ENCODE results near the gene REEP6. TPM values are rescaled to one million over a fixed set of nuclear protein-coding genes. Genes with fewer than 3 reads are reported as not detected.
"Not testable (repeated sequence)": the region's sequence is repeated elsewhere in the genome, so short reads cannot be mapped to it uniquely, and the experiment has no call there.

The REEP6 gene
- total RNA-seq, 1 experiment from 2014 or later = 0.98 TPM

GRCh38 chr19:1489463-1490310 is 1.3 kb upstream of the REEP6 start:
- no peak for DNase-seq (ENCODE audit: low read depth)

GRCh38 chr19:1490311-1491113 is 469 bp upstream of the REEP6 start, which contains the start of gene PCSK4:
TSS of gene PCSK4 (minus strand) at chr19:1490350. CDS start at chr19:1490346, 4 bp downstream.
- DNase-seq (ENCODE audit: low read depth) = peak; percentile 95

DNA sequence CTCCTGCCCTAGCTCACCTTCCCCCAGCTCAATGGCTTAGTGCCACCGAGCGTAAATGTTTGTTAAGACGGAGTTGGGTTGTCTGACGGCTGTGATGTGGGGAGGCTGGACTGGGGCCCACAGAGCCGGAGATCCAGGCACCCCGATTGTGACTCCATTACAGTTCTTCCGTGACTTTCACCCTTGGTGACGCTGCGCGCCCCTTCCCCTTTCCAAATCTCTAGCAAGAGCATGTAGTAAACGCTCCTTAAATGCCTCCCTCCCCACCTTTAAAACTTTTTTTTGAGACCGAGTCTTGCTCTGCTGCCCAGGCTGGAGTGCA is 829 bp downstream of the REEP6 start:
- no peak for DNase-seq (ENCODE audit: low read depth)

DNA sequence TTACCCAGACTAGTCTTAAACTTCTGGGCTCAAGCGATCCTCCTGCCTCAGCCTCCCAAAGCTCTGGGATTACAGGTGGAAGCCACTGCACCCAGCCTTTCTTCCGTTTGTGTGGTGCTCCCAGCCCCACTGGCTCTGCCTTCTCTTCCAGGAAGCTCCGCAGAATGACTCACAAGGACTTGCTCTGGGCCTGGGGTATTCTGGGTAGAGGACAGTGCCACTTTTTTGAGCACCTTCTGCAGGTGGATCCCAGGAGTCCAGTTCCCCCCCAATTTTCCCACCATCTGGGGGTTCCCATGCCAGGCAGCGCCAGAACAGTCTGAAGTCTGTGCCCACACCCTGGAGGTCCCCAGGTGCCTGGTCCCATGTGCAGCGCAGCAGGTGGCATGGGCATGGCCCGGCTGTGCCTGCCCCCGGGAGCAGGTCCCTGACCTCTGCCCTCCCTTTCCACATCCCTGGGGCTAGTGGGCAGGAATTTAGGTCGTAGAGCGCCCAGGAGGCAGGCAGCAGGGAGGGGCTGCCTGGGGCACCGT is 1.6 kb downstream of the REEP6 start:
- DNase-seq (ENCODE audit: low read depth) = peak; percentile 50

GRCh38 chr19:1494115-1494815 is 3.3 kb downstream of the REEP6 start:
- DNase-seq (ENCODE audit: low read depth) = no peak

- DNase-seq (ENCODE audit: low read depth) = no peak
Measured at GRCh38 chr19:1495051-1495798, 4.2 kb downstream of the REEP6 start.

GRCh38 chr19:1495799-1496713 is 5.1 kb downstream of the REEP6 start:
- no peak for DNase-seq (ENCODE audit: low read depth)

DNA sequence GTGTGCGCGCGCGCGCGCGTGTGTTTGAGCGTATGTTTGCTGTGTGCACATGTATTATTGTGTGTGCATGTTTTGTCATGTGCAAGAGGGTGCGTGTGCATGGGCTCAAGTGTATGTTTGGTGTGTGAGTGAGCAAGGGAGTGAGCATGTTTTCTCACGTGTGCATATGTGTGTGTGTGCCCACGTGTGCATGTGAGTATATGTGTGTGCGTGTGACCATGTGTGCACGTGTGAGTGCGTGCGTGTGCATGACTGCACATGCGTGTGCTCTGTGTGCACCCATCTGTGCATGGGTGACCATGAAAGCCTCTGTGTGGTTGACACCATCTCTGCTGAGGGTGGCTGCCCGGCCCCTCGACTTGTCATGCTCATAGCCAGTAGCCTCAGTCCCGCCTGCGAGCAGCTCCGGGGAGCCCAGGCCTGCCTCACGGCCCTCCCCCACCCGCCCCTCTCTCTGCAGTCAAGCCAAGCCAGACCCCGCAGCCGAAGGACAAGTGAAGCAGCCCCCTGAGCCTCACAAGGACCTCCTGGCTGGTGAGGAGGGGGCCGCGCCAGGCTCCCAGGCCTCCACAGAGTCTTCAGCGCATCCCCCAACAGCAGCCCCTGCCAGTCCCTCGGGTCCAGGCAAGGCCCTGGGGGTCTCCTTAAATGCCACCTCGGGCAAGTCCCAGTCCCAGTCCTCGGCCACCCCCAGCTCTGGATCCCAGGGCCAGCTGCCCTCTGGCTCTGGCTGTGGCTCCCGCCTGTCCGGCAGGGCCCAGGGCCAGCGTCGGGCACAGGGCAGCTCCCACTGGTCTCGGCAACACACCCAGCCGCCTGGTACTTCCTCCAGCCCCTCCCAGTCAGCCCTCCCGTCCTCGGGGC is 6.0 kb downstream of the REEP6 start:
- DNase-seq (ENCODE audit: low read depth) = no peak

GRCh38 chr19:1497578-1498235 is 6.7 kb downstream of the REEP6 start:
- DNase-seq (ENCODE audit: low read depth) = no peak

DNA sequence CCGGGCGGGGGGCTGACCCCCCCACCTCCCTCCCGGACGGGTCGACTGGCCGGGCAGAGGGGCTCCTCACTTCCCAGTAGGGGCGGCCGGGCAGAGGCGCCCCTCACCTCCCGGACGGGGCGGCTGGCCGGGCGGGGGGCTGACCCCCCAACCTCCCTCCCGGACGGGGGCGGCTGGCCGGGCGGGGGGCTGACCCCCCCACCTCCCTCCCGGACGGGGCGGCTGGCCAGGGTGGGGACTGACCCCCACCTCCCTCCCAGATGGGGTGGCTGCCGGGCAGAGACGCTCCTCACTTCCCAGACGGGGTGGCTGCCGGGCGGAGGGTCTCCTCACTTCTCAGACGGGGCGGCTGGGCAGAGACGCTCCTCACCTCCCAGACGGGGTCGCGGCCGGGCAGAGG is 8.2 kb downstream of the REEP6 start:
- DNase-seq (ENCODE audit: low read depth) = not testable (repeated sequence)

- DNase-seq (ENCODE audit: low read depth) = no peak
Measured at GRCh38 chr19:1501200-1501595, 10.2 kb downstream of the REEP6 start.

GRCh38 chr19:1502433-1503088 is 11.6 kb downstream of the REEP6 start:
- no peak for DNase-seq (ENCODE audit: low read depth)

GRCh38 chr19:1503089-1503924 is 12.3 kb downstream of the REEP6 start:
- no peak for DNase-seq (ENCODE audit: low read depth)

DNA sequence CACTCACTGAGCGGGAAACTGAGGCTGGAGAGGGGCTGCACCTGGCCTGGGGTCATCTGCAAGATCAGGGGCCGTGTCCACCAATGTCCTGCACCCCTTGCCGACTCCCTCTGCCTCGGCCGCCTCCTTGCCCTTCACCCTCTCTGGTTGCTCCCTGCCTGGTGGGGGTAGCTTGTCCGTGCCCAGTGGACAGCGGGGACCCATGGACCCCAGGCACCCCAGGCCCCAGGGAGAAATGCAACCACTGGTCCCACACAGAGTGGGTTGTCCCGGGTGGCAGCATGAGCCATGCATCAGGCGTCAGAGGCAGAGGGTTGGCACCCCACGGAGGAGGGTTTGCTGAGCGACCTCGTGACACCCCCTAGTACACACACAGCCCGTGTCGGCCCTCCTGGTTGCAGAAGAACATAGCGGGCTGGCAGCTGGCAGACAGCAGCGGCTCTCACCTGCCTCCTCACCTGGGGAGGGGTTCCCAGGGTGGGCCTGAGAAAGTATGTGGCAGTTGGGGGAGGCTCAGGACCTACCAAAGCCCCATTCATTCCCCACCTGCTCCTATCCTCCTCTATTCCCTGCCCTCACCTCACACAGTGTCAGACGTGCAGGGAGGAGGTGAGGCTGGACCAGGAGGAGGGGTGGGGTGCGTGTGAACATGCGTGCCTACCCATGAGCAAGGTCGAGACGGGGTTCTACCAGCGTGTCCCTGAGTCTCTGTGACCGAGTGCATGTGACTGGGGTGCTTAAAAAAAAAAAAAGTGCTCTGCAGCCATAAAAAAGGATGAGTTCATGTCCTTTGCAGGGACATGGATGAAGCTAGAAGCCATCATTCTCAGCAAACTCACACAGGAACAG is 13.2 kb downstream of the REEP6 start:
- no peak for DNase-seq (ENCODE audit: low read depth)

DNA sequence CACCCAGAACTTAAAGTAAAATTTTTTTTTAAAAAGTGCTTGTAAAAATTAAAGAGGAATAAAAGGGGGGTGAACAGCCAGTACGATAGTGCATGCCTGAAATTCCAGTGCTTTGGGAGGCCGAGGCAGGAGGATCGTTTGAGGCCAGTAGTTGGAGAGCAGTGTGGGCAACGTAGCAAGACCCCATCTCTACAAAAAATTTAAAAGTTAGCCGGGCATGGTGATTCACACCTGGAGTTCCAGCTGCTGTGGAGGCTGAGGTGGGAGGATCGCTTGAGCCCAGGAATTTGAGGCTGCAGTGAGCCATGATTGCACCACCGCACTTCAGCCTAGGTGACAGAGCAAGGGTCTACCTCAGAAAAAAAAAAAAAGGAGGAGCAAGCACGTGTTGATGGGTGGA is 14.0 kb downstream of the REEP6 start:
- DNase-seq (ENCODE audit: low read depth) = no peak
